Measurements from ENCODE around the gene ZNF30. TPM values are rescaled to one million over a fixed set of nuclear protein-coding genes. Genes with fewer than 3 reads are reported as not detected.

The ZNF30 gene
- total RNA-seq, result 1 to 10 TPM; 2.3 to 7.2 TPM

GRCh38 chr19:34926685-34927375 lies at the start of gene ZNF30:
ZNF30 (plus strand) TSS chr19:34926903; CDS start chr19:34929948, 3,045 bp downstream.
- H3K36me3 ChIP-seq, result no peaks in the 10 kb centered on the region
- H3K4me1 ChIP-seq (replicated peaks), result no peaks in the 10 kb centered on the region
- WGBS, result 1% methylated on average over 53 of the region's 53 CpGs
- peak; percentile 86 for DNase-seq (ENCODE audit: low spot score)
- no peaks in the 10 kb centered on the region for H3K27me3 ChIP-seq (replicated peaks; ENCODE audit: insufficient read depth)
- H3K9me3 ChIP-seq, result no peaks in the 10 kb centered on the region
- H3K27ac ChIP-seq, result peak within 1 kb of the TSS; percentile 54 to 67
- H3K4me3 ChIP-seq, result peak within 1 kb of the TSS; percentile 58 to 60
- intact Hi-C loops (cut with DNase I), result no loop called here
- TF ChIP-seq CTCF (IDR thresholded peaks at IDR 0.05) (peak in 2 of 4 experiments; percentile 13 to 32), POLR2AphosphoS5 (IDR thresholded peaks at IDR 0.05) (peak; percentile 91), POLR2A (IDR thresholded peaks at IDR 0.05) (peak; percentile 57)

GRCh38 chr19:34879563-34879962 lies 47.1 kb upstream of the ZNF30 start:
- no peaks in the 10 kb centered on the region for H3K9me3 ChIP-seq
- no peak overlapping the region for H3K27ac ChIP-seq
- TF ChIP-seq POLR2AphosphoS5 (IDR thresholded peaks at IDR 0.05) (no peak), POLR2A (IDR thresholded peaks at IDR 0.05) (no peak), CTCF (IDR thresholded peaks at IDR 0.05) (no peak)
- H3K4me1 ChIP-seq (replicated peaks), result no peaks in the 10 kb centered on the region
- no peak for DNase-seq (ENCODE audit: low spot score)
- intact Hi-C loops (cut with DNase I), result no loop called here
- no peak overlapping the region for H3K4me3 ChIP-seq
- no peaks in the 10 kb centered on the region for H3K36me3 ChIP-seq
- no peaks in the 10 kb centered on the region for H3K27me3 ChIP-seq (replicated peaks; ENCODE audit: insufficient read depth)

GRCh38 chr19:34880034-34880433 lies 46.7 kb upstream of the ZNF30 start:
- intact Hi-C loops (cut with DNase I), result no loop called here
- no peak for DNase-seq (ENCODE audit: low spot score)
- Histone ChIP-seq H3K27me3 (replicated peaks; ENCODE audit: insufficient read depth) (no peaks in the 10 kb centered on the region), H3K4me1 (replicated peaks) (no peaks in the 10 kb centered on the region), H3K9me3 (no peaks in the 10 kb centered on the region), H3K4me3 (no peak overlapping the region), H3K36me3 (no peaks in the 10 kb centered on the region), H3K27ac (no peak overlapping the region)
- no peak for TF ChIP-seq CTCF (IDR thresholded peaks at IDR 0.05)
- TF ChIP-seq POLR2AphosphoS5 (IDR thresholded peaks at IDR 0.05), result no peak
- no peak for TF ChIP-seq POLR2A (IDR thresholded peaks at IDR 0.05)
- 85% methylated on average over 1 of the region's 1 CpG for WGBS

- TF ChIP-seq POLR2AphosphoS5 (IDR thresholded peaks at IDR 0.05), result peak; percentile 86
- TF ChIP-seq POLR2A (IDR thresholded peaks at IDR 0.05), result no peak
- Histone ChIP-seq H3K36me3 (no peaks in the 10 kb centered on the region), H3K27me3 (replicated peaks; ENCODE audit: insufficient read depth) (no peaks in the 10 kb centered on the region), H3K27ac (no peak overlapping the region), H3K9me3 (no peaks in the 10 kb centered on the region), H3K4me1 (replicated peaks) (no peaks in the 10 kb centered on the region), H3K4me3 (no peak overlapping the region)
- WGBS, result 21% methylated on average over 1 of the region's 1 CpG
- peak; percentile 35 for DNase-seq (ENCODE audit: low spot score)
- intact Hi-C loops (cut with DNase I), result no loop called here
These were observed 44.7 kb upstream of the ZNF30 start for GRCh38 chr19:34881982-34882381.

GRCh38 chr19:34888091-34888490 lies 38.6 kb upstream of the ZNF30 start:
- Histone ChIP-seq H3K36me3 (no peaks in the 10 kb centered on the region), H3K4me3 (no peak overlapping the region), H3K9me3 (no peaks in the 10 kb centered on the region), H3K27me3 (replicated peaks; ENCODE audit: insufficient read depth) (no peaks in the 10 kb centered on the region), H3K4me1 (replicated peaks) (no peaks in the 10 kb centered on the region), H3K27ac (no peak overlapping the region)
- DNase-seq (ENCODE audit: low spot score), result no peak
- intact Hi-C loops (cut with DNase I), result no loop called here
- WGBS, result 72% methylated on average over 6 of the region's 6 CpGs
- no peak for TF ChIP-seq POLR2A (IDR thresholded peaks at IDR 0.05)
- no peak for TF ChIP-seq POLR2AphosphoS5 (IDR thresholded peaks at IDR 0.05)
- no peak for TF ChIP-seq CTCF (IDR thresholded peaks at IDR 0.05)
